Lower leg skin (tissue), 3 donors: ENCODE measurements around the gene OR1F1.

Experiments
- CTCF ChIP-seq, 3 donors: fragments of 450-650 bp; IDR thresholded peaks; one replicate each; pipeline ENCODE4 v1.5.1; 2016; ENCODE audit warnings: antibody characterized with exemption in 3 of 3, mild to moderate bottlenecking in 3 of 3, moderate library complexity in 2 of 3
- POLR2A ChIP-seq, 2 donors: fragments of 450-650 bp; IDR thresholded peaks; one replicate each; pipeline ENCODE4 v1.6.1; 2016 to 2017; ENCODE audit warnings: antibody characterized with exemption in 2 of 2, mild to moderate bottlenecking in 1 of 2, moderate library complexity in 1 of 2

DNA sequence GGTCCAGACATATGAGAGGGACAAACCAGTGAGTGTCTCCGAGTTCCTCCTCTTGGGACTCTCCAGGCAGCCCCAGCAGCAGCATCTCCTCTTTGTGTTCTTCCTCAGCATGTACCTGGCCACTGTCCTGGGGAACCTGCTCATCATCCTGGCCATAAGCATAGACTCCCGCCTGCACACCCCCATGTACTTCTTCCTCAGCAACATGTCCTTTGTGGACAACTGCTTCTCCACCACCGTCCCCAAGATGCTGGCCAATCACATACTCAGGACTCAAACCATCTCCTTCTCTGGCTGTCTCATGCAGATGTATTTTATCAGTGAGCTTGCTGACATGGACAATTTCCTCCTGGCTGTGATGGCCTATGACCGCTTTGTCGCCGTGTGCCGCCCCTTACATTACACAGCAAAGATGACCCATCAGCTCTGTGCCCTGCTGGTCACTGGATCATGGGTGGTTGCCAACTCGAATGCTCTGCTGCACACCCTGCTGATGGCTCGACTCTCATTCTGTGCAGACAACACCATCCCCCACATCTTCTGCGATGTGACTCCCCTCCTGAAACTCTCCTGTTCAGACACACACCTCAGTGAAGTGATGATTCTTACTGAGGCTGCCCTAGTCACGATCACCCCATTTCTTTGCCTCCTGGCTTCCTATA is 27.7 kb downstream of the OR1F1 start:
- no peak for TF ChIP-seq CTCF (IDR thresholded peaks at IDR 0.05)
- TF ChIP-seq POLR2A (IDR thresholded peaks at IDR 0.05) = no peak
